NCI-H128 (cell line): Measurements from ENCODE around the gene NEDD4L.

ENCODE experiments used
- DNase-seq: peaks from one replicate; lab custom pipeline; 2025; ENCODE audit not compliant: unreplicated experiment; lab: John Stamatoyannopoulos, UW

NEDD4L gene

GRCh38 chr18:58227361-58227930, 183.4 kb downstream of the NEDD4L start:
- DNase-seq, result no peak

- DNase-seq, result no peak
Observed at GRCh38 chr18:58228176-58228575, 184.2 kb downstream of the NEDD4L start.

DNA sequence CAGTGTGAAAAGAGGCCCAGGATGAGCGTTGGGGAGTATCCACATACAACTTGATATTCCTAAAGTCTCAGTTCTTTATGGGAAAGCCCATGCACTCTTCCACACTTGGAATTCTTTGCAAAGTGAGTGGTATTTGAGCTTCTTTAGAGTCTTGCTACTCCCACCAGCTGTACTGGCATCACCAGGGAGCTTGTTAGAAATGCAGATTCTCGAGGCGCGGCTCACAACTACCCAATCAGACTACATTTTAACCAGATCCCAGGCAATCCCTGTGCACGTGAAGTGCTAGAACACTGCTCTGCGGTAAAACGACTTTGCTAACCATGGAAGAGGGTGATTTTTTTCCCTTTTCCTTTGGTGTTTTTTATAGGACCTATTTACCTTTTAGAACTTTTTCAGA, 184.7 kb downstream of the NEDD4L start:
- no peak for DNase-seq

DNA sequence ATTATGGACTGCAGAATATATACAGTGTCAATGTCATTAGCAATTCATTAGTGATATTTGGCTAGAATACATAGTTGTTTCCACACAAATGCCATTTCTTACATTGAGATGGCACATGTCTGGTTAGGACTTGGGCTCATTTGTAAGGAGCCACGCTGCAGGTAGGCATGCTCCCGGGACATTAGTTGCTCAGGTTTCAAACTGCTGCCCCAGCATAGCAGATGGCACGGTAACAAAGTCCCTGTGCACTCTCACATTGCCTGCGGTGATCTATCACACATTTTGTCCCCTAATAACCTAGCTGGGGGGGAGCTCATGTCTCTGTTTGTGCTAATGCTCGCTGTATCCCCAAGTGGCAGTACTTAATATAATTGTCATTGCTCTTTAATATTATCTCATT, 185.1 kb downstream of the NEDD4L start:
- no peak for DNase-seq

- DNase-seq, result no peak
Observed at GRCh38 chr18:58230438-58231179, 186.6 kb downstream of the NEDD4L start.

GRCh38 chr18:58231930-58232329, 187.9 kb downstream of the NEDD4L start:
- no peak for DNase-seq

- DNase-seq, result no peak
Observed at GRCh38 chr18:58232668-58233067, 188.6 kb downstream of the NEDD4L start.

- no peak for DNase-seq
Observed at GRCh38 chr18:58234359-58234741, 190.3 kb downstream of the NEDD4L start.

DNA sequence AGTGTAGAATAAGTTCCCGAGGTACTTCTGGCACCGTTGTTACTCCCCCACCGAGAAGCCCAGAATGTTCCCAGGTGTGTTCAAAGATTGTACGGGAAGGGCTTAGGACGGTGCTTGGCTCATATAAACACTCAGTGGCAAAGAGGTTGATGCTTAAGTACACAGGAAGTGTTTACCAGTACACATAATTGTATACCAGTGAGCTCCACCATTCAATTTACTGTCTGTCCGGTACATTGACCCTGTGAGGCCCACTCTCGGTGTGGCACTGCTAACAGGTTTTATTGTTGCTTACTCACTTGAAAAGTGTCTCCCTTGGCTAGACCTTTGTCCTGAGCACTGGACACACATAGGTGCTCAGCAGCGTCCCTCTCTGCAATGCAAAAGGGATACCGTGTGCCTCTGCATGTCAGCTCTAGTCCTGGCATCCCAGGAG, 191.0 kb downstream of the NEDD4L start:
- DNase-seq, result no peak

- no peak for DNase-seq
Observed at GRCh38 chr18:58239879-58240278, 195.9 kb downstream of the NEDD4L start.

DNA sequence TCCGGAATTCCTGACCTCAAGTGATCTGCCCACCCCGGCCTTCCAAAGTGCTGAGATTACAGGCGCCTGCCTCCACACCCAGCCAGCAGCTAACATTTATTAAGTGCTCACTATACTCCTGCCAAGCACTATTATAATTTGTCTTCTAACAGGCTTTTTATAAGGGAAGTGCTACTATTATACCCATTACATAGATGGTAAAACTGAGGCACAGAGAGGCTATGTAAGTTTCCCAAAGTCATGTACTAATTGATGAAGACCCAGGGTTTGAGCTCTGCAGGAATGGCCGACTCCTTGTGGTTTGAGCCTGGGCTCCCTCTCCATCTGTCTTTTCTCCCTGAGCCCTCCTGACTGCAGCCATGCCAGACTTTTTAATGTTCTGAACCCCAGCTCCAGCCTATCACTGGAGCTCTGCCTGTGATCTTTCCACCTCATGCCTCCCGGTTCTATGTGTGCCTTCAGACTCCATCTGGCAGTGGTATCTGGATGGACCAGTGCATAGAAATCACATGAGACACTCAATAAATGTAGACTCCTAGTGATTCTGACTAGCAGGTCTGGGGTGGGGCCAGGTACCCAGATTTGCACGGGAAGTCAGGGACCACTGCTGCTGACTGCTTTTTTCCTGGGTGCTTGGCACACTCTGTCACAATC, 197.1 kb downstream of the NEDD4L start:
- no peak for DNase-seq

DNA sequence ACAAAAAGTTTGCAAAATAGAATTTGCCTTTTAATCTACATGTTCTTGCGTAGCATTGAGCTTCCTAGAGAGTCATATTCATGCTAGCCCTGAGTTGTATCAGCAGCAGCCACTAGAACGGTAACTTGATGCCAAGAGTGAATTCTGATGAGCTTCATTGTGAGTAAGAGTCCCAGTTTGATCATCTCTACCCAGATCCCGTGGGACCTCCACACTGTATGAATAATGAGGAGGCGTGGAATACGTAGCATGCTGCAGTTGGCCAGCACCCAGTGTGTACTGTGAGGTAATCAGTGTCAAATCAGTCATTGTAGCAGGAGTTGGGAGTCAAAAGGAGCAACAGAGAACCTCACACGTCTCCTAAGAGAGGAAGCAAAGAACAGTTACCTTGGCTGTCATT, 197.9 kb downstream of the NEDD4L start:
- DNase-seq, result peak; percentile 86

GRCh38 chr18:58242435-58242834, 198.4 kb downstream of the NEDD4L start:
- DNase-seq, result no peak

DNA sequence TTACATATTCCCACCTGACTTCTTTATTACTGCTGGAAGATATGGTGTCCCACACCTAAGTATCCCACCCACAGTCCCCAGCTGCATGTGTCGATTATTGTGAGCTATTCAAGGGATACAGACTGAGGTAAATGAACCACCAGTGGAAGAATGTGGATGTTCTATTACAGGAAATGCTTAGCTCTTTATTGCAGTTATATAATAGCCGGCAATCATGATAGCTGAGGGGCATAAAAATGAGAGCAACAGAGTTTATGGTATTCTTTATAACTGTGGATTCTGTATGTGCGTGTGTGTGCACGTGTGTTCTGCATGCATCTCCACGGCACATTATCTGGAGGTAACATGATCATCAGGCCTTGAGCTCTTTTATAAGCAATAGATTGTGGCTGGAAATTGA, 198.9 kb downstream of the NEDD4L start:
- DNase-seq, result no peak

GRCh38 chr18:58243401-58243800, 199.4 kb downstream of the NEDD4L start:
- no peak for DNase-seq

- DNase-seq, result no peak
Observed at GRCh38 chr18:58247363-58247834, 203.4 kb downstream of the NEDD4L start.

- no peak for DNase-seq
Observed at GRCh38 chr18:58249712-58250111, 205.7 kb downstream of the NEDD4L start.

DNA sequence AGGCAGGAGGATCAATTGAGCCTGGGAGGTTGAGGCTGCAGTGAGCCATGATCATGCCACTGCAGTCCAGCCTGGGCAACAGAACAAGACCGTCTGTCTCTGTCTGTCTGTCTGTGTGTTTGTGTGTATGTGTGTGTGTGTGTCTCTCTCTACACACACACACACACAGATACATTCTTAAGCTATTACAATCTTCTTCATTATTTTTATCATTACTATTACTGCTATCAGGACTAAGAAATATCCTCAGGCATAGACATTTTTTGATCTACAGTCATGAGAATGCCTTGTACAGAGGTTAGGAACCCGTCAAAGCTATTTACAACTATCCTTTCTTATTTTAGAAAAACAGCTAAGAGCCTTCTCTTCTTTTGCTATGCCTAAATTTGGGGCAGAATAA, 207.4 kb downstream of the NEDD4L start:
- DNase-seq, result no peak

GRCh38 chr18:58252166-58252565, 208.1 kb downstream of the NEDD4L start:
- no peak for DNase-seq

GRCh38 chr18:58253318-58253717, 209.3 kb downstream of the NEDD4L start:
- no peak for DNase-seq

GRCh38 chr18:58253871-58254270, 209.8 kb downstream of the NEDD4L start:
- no peak for DNase-seq

DNA sequence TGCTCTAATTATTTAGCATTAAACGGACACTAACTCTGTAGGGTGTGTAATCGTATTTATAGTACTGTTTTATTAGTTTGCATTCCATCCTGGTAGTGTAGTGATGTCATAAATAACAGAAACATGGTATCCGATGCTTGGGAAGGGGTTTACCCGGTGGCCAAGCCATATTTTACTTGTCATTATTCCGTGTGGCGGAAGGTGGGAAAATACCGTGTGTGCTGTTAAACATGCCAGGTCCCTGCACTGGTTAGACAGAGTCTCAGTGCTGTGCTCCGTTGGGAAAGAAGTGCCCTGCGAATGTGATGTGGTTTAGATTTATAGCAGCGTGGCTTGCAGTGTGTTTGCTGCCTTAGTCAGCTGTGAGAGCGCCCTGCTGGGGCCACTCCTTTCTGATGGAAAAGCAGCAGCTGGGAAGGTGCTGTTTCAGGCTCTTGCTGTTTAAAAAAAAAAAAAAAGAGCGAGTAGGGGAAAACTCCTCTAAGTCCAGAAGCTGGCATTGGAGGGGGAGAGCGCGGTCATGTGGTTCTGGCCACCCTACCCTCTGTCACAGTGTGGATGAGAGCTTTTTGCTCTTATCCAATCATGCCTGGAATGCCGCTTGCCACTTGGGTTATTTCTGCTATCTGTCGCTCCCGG, 211.0 kb downstream of the NEDD4L start:
- peak; percentile 21 for DNase-seq
